Measurements from ENCODE around the gene HSPG2.
A peak's percentile ranks its signal among the peaks of the same experiment; 100 is the strongest.
"Not testable (repeated sequence)": the region's sequence is repeated elsewhere in the genome, so short reads cannot be mapped to it uniquely, and the experiment has no call there.

Gene HSPG2

GRCh38 chr1:21823980-21824702 is 113.0 kb downstream of the HSPG2 start:
- no peak for DNase-seq (ENCODE audit: low spot score)

DNA sequence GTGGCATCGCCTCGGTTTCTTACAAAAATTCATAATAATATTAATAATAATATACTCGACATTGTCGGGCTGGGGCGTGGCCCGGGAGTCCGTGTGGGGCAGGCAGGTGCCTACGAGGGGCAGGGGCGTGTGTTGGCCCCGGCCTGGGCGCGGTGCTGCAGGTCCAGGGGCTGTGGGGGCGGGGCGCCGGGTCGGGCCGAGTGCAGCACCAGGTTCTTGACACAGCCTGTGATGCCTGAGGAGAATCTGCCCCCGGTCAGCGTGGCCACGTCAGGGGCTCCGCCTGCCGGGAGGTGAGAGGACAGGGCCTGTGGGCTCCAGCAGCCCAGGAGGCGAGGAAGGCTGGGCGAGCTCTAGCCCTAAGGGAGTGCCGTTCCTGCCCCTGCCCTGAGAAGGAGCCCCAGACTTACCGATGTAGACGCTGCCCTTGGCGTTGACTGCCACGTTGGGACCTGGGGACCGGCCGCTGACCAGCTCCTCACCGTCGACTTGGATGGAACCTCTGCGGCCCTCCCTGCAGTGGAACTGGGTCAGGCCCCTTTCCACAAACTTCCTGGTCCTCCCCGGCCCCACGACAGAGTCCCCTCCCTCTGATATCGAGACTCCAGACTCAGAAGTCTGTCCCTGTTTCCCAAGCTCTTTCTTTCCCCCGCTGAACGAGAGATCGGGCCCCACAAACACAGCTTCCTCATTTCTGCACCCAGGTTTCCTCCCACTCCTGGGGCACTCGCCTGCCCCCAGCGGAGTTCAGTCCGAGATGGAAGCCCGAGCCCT is 113.7 kb downstream of the HSPG2 start:
- DNase-seq (ENCODE audit: low spot score) = no peak

DNA sequence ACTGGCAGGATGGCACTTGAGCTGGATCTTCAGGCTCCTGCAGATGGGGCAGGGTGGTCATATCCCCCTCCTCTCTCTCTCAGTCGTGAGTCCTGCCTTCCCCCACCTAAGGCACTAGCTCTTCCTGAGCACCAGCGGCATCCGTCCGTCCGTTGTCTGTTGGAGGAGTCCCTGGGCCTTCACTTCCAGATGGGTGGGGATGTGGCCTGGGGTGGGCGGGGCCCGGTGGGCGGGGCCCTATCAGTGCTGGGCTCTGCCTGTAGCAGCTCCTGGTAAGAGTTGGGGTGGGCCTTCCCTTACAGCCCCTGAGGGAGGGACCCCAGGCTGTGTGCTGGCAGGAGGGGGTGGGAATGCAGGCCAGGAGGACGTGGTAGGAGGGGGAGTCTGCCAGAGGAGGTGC is 114.8 kb downstream of the HSPG2 start:
- peak; percentile 47 for DNase-seq (ENCODE audit: low spot score)

GRCh38 chr1:21821385-21822019 is 115.6 kb downstream of the HSPG2 start:
- no peak for DNase-seq (ENCODE audit: low spot score)

DNA sequence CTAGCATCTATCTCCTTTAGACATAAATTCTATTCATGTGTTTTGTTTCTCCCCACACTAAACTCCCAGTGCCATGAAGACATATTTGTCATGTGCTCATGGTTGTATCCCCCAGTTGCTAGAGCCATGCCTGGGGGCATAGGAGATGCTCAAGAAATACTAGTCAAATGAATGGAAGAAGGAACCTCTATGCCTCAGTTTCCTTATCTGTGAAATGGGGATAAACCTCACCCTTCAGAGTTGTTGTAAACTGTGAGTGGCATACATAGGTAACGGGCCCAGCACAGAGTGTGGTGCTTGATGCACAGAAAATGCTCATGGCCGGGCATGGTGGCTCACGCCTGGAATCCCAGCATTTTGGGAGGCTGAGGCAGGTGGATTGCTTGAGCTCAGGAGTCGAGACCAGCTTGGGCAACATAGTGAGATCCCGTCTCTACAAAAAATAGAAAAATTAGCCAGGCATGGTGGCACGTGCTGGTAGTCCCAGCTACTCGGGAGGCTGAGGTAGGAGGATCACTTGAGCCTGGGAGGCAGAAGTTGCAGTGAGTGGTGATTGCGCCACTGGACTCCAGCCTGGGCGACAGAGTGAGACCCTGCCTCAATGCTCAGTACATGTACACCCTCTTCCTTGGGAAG is 116.4 kb downstream of the HSPG2 start:
- DNase-seq (ENCODE audit: low spot score) = no peak

GRCh38 chr1:21818656-21819055 is 118.5 kb downstream of the HSPG2 start:
- peak; percentile 54 for DNase-seq (ENCODE audit: low spot score)

GRCh38 chr1:21816602-21817302 is 120.4 kb downstream of the HSPG2 start:
- DNase-seq (ENCODE audit: low spot score) = no peak

DNA sequence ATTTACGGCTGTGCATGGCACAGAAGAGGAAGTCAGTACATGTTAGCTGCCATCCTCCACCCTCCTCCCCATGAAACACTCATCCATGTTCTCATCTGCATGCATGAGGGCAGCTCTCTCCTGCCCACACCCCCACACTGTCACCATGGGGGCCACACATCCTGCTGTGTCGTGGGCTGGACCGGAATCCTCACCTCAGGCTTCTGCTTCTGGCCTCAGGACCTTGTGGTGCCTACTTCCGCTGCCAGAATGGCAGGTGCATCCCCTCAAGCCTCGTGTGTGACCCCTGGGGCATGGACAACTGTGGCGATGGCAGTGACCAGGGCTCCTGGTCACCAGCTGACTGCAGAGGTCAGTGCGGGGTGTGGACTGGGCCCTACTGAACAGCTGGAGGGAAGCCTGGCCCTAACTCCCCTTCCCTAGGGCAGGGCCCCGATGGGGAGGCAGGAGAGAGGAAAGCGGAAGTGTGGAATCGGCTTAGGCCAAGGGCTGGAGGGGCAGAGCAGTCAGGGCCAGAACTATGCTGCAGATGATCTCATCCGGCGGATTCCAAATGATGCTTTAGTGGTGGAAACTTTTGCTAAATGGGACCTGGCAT is 121.3 kb downstream of the HSPG2 start:
- DNase-seq (ENCODE audit: low spot score) = no peak

DNA sequence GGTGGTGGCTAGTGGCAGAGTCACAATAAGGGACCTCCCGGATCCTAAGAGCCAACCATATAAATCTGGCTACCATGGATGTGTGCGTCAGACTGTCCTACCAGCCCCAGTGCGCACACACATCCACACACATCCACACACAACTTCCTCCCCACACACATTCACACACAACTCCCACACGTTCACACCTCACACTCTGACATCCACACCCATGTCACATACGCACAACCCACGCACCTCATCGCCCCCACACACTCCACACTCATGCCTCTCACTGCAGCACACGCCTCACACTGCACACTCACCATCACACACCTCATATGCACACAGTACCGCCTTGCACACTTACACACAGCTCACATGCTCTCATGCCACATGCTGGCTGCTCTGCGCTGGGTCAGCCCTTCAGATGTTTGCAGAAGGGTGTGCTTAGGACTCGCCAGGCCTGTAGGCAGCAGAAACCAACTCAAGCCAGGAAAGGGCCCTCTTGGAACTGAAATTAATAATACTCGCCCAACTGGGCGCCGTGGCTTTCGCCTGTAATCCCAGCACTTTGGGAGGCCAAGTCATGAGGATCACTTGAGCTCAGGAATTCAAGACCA is 122.0 kb downstream of the HSPG2 start:
- DNase-seq (ENCODE audit: low spot score) = no peak

GRCh38 chr1:21814241-21814918 is 122.7 kb downstream of the HSPG2 start:
- DNase-seq (ENCODE audit: low spot score) = no peak

DNA sequence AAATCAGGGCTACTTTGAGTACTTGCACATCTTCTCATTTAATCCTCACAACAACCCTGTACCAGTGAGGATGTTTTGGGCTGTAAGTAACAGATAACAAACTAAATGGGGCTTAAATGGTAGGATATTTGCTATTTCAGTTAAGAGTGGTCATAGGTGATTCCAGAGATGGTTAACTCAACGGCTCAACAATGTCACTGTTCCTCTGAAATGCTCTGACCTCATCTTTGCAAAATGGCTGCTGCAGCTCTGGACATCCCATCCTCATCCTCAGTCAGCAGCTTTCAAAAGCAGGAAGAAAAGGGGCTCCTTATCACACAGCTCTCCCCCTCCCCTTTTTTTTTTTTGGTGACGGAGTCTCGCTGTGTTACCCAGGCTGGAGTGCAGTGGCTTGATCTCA is 123.6 kb downstream of the HSPG2 start:
- no peak for DNase-seq (ENCODE audit: low spot score)

GRCh38 chr1:21811875-21812305 is 125.2 kb downstream of the HSPG2 start, which contains the start of gene LDLRAD2:
TSS of gene LDLRAD2 (plus strand) at chr1:21812265. CDS start at chr1:21812452, 187 bp downstream.
- DNase-seq (ENCODE audit: low spot score) = no peak

DNA sequence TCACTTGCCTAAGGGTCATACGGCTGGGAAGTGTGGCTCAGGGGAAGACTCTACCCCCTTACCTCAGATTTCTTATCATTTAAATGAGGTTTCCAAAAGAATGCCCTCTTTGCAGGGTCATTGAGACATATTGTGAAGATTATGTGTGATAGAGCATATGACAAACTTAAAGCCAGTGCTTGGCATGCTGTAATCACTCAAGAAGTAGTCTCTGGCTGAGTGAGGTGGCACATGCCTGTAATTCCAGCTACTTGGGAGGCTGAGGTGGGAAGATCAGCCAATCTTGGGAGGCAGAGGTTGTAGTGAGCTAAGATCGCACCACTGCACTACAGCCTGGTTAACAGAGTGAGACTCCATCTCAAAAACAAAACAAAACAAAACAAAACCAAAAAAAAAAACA is 132.6 kb downstream of the HSPG2 start:
- no peak for DNase-seq (ENCODE audit: low spot score)

GRCh38 chr1:21801100-21801499 is 136.0 kb downstream of the HSPG2 start:
- no peak for DNase-seq (ENCODE audit: low spot score)

- DNase-seq (ENCODE audit: low spot score) = no peak
Measured at GRCh38 chr1:21799730-21800129, 137.4 kb downstream of the HSPG2 start.

- no peak for DNase-seq (ENCODE audit: low spot score)
Measured at GRCh38 chr1:21795075-21795474, 142.0 kb downstream of the HSPG2 start.

DNA sequence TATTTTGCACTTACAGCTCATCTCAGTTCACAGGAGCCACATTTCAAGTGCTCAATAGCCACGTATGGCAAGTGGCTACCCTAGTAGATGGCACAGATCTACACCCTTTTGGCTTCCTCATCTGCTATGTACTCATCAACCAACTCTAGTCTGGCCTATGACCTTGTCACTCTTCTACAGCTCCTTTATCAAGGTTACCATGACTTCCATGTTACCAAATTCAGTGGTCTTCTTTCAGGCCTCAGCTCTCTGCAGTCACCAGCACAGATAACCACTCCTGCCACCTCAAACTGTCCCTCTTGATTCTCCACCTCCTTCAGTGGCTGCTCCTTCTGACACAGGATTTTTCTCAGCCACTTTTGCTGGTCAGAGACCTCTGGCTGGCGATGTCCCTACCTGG is 142.5 kb downstream of the HSPG2 start:
- DNase-seq (ENCODE audit: low spot score) = no peak

DNA sequence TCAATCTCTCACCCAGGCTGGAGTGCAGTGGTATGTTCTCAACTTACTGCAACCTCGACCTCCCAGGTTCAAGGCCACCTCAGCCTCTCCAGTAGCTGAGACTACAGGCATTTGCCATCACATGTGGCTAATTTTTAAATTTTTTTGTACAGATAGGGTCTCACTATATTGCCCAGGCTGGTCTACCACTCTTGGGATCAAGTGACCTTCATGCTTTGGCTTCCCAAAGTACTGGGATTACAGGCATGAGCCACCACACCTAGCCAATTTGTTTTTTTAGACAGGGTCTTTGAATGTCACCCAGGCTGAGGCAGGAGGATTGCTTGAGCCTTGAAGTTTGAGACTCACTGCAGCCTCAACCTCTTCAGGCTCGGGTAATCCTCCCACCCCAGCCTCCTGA is 144.0 kb downstream of the HSPG2 start:
- no peak for DNase-seq (ENCODE audit: low spot score)

DNA sequence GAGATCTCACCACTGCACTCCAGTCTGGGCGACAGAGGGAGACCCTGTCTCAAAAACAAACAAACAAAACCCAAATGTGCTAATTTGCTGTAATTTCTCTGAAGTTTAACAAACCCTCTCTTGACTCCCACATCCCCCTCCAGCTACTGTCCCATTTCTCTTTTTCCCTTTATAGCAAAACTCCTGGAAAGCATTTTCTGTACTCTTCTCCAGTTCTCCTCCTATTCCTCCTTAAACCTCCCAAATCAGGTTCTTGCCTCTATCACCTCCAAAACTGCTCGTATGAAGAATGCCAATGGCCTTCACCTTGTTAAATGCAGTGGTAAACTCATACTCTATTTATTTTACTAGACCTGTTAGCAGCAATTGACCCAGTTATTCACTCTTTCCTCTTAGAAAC is 150.5 kb downstream of the HSPG2 start:
- no peak for DNase-seq (ENCODE audit: low spot score)

- not testable (repeated sequence) for DNase-seq (ENCODE audit: low spot score)
Measured at GRCh38 chr1:21785764-21786163, 151.3 kb downstream of the HSPG2 start.
